ENCODE data around the gene CCNI2.
"Not testable (repeated sequence)": the region's sequence is repeated elsewhere in the genome, so short reads cannot be mapped to it uniquely, and the experiment has no call there.

The CCNI2 gene

GRCh38 chr5:132781029-132781428 is 33.8 kb downstream of the CCNI2 start:
- DNase-seq (ENCODE audit: low read depth in 2 of 2): no peak

- DNase-seq (ENCODE audit: low read depth in 2 of 2): no peak
Observed at GRCh38 chr5:132782101-132782500, 34.9 kb downstream of the CCNI2 start.

GRCh38 chr5:132785365-132785764 is 38.1 kb downstream of the CCNI2 start:
- DNase-seq (ENCODE audit: low read depth in 2 of 2): no peak

GRCh38 chr5:132785864-132786263 is 38.6 kb downstream of the CCNI2 start:
- DNase-seq (ENCODE audit: low read depth in 2 of 2): no peak

- no peak for DNase-seq (ENCODE audit: low read depth in 2 of 2)
Observed at GRCh38 chr5:132787076-132787475, 39.9 kb downstream of the CCNI2 start.

GRCh38 chr5:132788508-132788907 is 41.3 kb downstream of the CCNI2 start:
- DNase-seq (ENCODE audit: low read depth in 2 of 2): no peak

GRCh38 chr5:132788990-132789886 is 42.0 kb downstream of the CCNI2 start:
- DNase-seq (ENCODE audit: low read depth in 2 of 2): no peak

GRCh38 chr5:132790201-132790865 is 43.1 kb downstream of the CCNI2 start:
- no peak for DNase-seq (ENCODE audit: low read depth in 2 of 2)

- no peak for DNase-seq (ENCODE audit: low read depth in 2 of 2)
Observed at GRCh38 chr5:132791026-132791425, 43.8 kb downstream of the CCNI2 start.

- no peak for DNase-seq (ENCODE audit: low read depth in 2 of 2)
Observed at GRCh38 chr5:132797651-132798050, 50.4 kb downstream of the CCNI2 start.

- no peak for DNase-seq (ENCODE audit: low read depth in 2 of 2)
Observed at GRCh38 chr5:132799392-132799791, 52.2 kb downstream of the CCNI2 start.

- DNase-seq (ENCODE audit: low read depth in 2 of 2): no peak
Observed at GRCh38 chr5:132800545-132800944, 53.3 kb downstream of the CCNI2 start.

- no peak for DNase-seq (ENCODE audit: low read depth in 2 of 2)
Observed at GRCh38 chr5:132802044-132802684, 54.9 kb downstream of the CCNI2 start.

GRCh38 chr5:132802685-132803066 is 55.5 kb downstream of the CCNI2 start:
- DNase-seq (ENCODE audit: low read depth in 2 of 2): not testable (repeated sequence)

All from activated CD8-positive, alpha-beta memory T cell treated with anti-CD3 and anti-CD28 coated beads for 4 hours (primary cell).